GM18868 (cell line): ENCODE data around the gene TARDBP.
"Not testable (repeated sequence)": the region's sequence is repeated elsewhere in the genome, so short reads cannot be mapped to it uniquely, and the experiment has no call there.

ENCODE experiments used
- ATAC-seq: cut with Tn5 transposase; IDR thresholded peaks from one replicate; pipeline ENCODE4 v1.9.1; 2021; ENCODE audit warnings: mild to moderate bottlenecking, moderate library complexity; ENCODE audit not compliant: unreplicated experiment

The TARDBP gene

GRCh38 chr1:11012260-11013159 lies at the start of gene TARDBP:
Gene TARDBP (plus strand): TSS chr1:11012654. CDS start chr1:11013728, 1,074 bp downstream.
- ATAC-seq = peak; percentile 80

GRCh38 chr1:10965546-10966226 lies 46.8 kb upstream of the TARDBP start:
- peak; percentile 45 for ATAC-seq

GRCh38 chr1:10967090-10967489 lies 45.4 kb upstream of the TARDBP start:
- no peak for ATAC-seq

- ATAC-seq = no peak
These were observed 44.0 kb upstream of the TARDBP start for GRCh38 chr1:10968411-10968826.

GRCh38 chr1:10969267-10969970 lies 43.0 kb upstream of the TARDBP start:
- no peak for ATAC-seq

DNA sequence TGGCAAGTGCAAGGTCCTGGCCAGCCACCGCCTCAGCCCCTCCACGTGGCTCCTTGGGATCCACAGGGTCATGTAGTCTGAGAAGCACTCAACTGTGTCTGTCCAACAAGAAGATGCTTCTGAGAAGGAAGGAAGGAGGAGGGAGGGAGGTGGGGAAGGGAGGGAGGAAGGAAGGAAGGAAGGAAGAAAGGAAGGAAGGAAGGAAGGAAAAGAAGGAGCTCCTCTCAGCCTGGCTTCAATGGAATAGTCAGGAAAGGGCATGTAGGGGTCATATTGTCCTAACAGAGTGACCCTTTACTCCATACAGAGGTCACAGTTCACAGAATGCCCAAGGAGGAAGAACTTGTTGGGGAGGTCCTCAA lies 42.5 kb upstream of the TARDBP start:
- no peak for ATAC-seq

GRCh38 chr1:10973552-10973951 lies 38.9 kb upstream of the TARDBP start:
- ATAC-seq = no peak

GRCh38 chr1:10973956-10974881 lies 38.2 kb upstream of the TARDBP start:
- no peak for ATAC-seq

GRCh38 chr1:10975567-10976326 lies 36.7 kb upstream of the TARDBP start:
- no peak for ATAC-seq

DNA sequence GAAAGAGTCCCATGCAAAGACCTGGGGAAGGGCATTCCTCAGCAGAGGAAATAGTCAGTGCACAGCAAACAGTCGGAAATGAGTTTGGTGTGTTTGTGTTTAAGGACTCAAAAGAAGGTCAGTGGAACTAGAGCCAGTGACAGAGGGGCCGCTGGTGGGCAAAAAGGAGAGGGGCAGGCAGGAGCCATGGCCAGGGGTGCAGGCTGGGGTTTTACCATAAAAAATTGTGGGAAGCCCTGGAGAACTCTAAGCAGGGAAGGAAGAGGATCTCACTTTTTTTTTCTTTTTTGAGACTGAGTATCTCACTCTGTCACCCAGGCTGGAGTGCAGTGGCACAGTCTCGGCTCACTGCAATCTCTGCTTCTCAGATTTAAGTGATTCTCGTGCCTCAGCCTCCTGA lies 33.7 kb upstream of the TARDBP start:
- ATAC-seq = no peak

DNA sequence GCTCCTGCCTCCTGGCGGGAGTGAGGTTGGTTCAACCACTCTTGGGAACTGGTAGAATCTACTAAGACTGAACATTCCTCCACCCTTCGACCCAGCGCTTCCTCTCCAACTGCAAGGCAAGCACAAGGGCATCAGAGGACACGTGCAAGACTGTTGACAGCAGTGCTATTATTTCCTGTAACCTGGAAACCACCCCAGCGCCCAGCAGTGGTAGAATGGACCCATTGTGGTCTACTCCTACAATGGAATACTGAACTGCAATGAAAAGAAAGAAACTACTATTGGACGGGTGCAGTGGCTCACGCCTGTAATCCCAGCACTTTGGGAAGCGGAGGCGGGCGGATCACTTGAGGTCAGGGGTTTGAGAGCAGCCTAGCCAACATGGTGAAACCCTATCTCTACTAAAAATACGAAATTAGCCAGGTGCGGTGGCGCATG lies 33.0 kb upstream of the TARDBP start:
- ATAC-seq = no peak

GRCh38 chr1:10980094-10980577 lies 32.3 kb upstream of the TARDBP start:
- ATAC-seq = no peak

GRCh38 chr1:10980841-10981727 lies 31.4 kb upstream of the TARDBP start:
- no peak for ATAC-seq

- ATAC-seq = peak; percentile 32
These were observed 25.9 kb upstream of the TARDBP start for GRCh38 chr1:10986525-10986890.

- ATAC-seq = no peak
These were observed 24.5 kb upstream of the TARDBP start for GRCh38 chr1:10987840-10988417.

- no peak for ATAC-seq
These were observed 23.4 kb upstream of the TARDBP start for GRCh38 chr1:10989095-10989494.

DNA sequence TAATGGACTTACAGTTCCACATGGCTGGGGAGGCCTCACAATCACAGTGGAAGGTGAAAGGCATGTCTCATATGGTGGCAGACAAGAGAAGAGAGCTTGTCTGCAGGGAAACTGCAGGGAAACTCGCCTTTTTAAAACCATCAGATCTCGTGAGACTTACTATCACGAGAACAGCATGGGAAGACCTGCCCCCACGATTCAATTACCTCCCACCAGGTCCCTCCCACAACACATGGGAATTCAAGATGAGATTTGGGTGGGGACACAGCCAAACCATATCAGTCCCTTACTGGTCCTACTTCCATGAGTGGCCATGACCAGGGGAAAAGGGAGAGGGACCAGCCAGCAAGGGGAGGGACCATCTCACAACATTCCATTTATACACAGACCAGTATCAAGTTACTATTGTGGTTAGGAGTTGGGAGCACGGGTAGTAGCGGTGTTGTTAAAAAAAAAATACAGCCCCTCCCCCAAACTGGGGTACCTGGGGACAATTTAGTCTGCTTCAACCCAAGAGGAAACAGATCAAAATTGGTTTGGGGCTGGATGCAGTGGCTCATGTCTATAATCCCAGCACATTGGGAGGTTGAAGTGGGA lies 22.4 kb upstream of the TARDBP start:
- ATAC-seq = not testable (repeated sequence)

GRCh38 chr1:10990828-10991227 lies 21.6 kb upstream of the TARDBP start:
- ATAC-seq = no peak
